K562 (cell line): Measurements from ENCODE around the gene CFAP69. TPM values are rescaled to one million over a fixed set of nuclear protein-coding genes. Genes with fewer than 3 reads are reported as not detected.

Experiments
- CBX3 ChIP-seq, 2 experiments: IDR thresholded peaks; 1 replicate in 1 of 2; 2 replicates in 1 of 2; pipeline ENCODE4 v1.6.1; 2012; ENCODE audit warnings: inconsistent platforms in 2 of 2, low read length in 2 of 2, borderline replicate concordance in 1 of 2, control low read depth in 1 of 2
- DNMT1 ChIP-seq: fragments of 450-650 bp; IDR thresholded peaks from 2 replicates; pipeline ENCODE4 v1.6.1; 2016; ENCODE audit warnings: antibody characterized with exemption, mild to moderate bottlenecking
- E2F4 ChIP-seq: sonication (generic); formaldehyde crosslinking; IDR thresholded peaks from 2 replicates; pipeline ENCODE4 v1.8.0; 2022; ENCODE audit warnings: mild to moderate bottlenecking, low read depth, missing genetic modification reagents
- ELF2 ChIP-seq: fragments of 250-450 bp; sonication (Bioruptor Pico); IDR thresholded peaks from 2 replicates; pipeline ENCODE4 v1.5.0; 2021; ENCODE audit warnings: mild to moderate bottlenecking
- HLTF ChIP-seq: fragments of 450-650 bp; IDR thresholded peaks from 2 replicates; pipeline ENCODE4 v1.6.1; 2016
- ILF3 ChIP-seq: fragments of 450-650 bp; IDR thresholded peaks from 2 replicates; pipeline ENCODE4 v1.6.1; 2018; ENCODE audit warnings: antibody characterized with exemption, mild to moderate bottlenecking, moderate library complexity, borderline replicate concordance
- LCOR ChIP-seq: sonication (generic); formaldehyde crosslinking; IDR thresholded peaks from 2 replicates; pipeline ENCODE4 v1.8.0; 2022; ENCODE audit warnings: mild to moderate bottlenecking, missing genetic modification reagents
- MAFG ChIP-seq: fragments of 450-650 bp; conservative IDR thresholded peaks from 2 replicates; pipeline ENCODE4 v1.6.1; 2016; ENCODE audit warnings: missing genetic modification characterization, missing compliant biosample characterization
- NCOA1 ChIP-seq: fragments of 450-650 bp; IDR thresholded peaks from 2 replicates; pipeline ENCODE4 v1.6.1; 2016; ENCODE audit warnings: low read depth
- NKRF ChIP-seq: fragments of 450-650 bp; IDR thresholded peaks from 2 replicates; pipeline ENCODE4 v1.6.1; 2016; ENCODE audit warnings: borderline replicate concordance
- PHB2 ChIP-seq: fragments of 450-650 bp; IDR thresholded peaks from 2 replicates; pipeline ENCODE4 v1.6.1; 2017; ENCODE audit warnings: low read depth
- TGIF2 ChIP-seq: sonication (generic); formaldehyde crosslinking; IDR thresholded peaks from 2 replicates; pipeline ENCODE4 v1.8.1; 2022; ENCODE audit warnings: mild to moderate bottlenecking, missing genetic modification reagents, moderate library complexity
- TSC22D4 ChIP-seq: fragments of 450-650 bp; IDR thresholded peaks from 2 replicates; pipeline ENCODE4 v1.6.1; 2016; ENCODE audit warnings: missing genetic modification characterization, missing biosample characterization, control low read depth
- ZBTB5 ChIP-seq: fragments of 450-650 bp; IDR thresholded peaks from 2 replicates; pipeline ENCODE4 v1.6.1; 2017; ENCODE audit warnings: antibody characterized with exemption
- ZC3H4 ChIP-seq: sonication (generic); formaldehyde crosslinking; IDR thresholded peaks from 2 replicates; pipeline ENCODE4 v1.9.0; 2021; ENCODE audit warnings: missing genetic modification reagents, borderline replicate concordance
- ZKSCAN1 ChIP-seq: fragments of 150-350 bp; IDR thresholded peaks from 2 replicates; pipeline ENCODE4 v1.6.1; 2016; ENCODE audit warnings: low read depth, low read length
- ZNF398 ChIP-seq: fragments of 250-450 bp; sonication (Bioruptor Pico); IDR thresholded peaks from 2 replicates; pipeline ENCODE4 v1.8.0; 2021; ENCODE audit warnings: moderate library complexity, mild to moderate bottlenecking, inconsistent platforms
- ZNF57 ChIP-seq: fragments of 450-650 bp; formaldehyde crosslinking; IDR thresholded peaks from 2 replicates; pipeline ENCODE4 v1.4.0; 2020; ENCODE audit warnings: mild to moderate bottlenecking, moderate library complexity
- ZNF707 ChIP-seq: fragments of 250-450 bp; sonication (Bioruptor Pico); conservative IDR thresholded peaks from 2 replicates; pipeline ENCODE4 v1.8.0; 2022; ENCODE audit warnings: inconsistent platforms, mild to moderate bottlenecking, moderate library complexity
- polyA plus RNA-seq, 8 experiments: library from polyadenylated mRNA; depleted of rRNA in 4 of 8; stranded (reverse) in 5 of 8; unstranded in 3 of 8; fragments of >200 nt; fragmentation: Nextera tagmentation in 2 of 8; fragmentation: Illumina TruSeq in 1 of 8; extraction: Ambion mirVana in 2 of 8; extraction: Trizol in 1 of 8; gene quantifications; 2 replicates each; pipeline versions ENCODE4 v1.2.1 to v1.2.3, GENCODE V29; 2011 to 2014; ENCODE audit warnings: inconsistent platforms in 1 of 8, missing spikeins in 1 of 8
- total RNA-seq, 7 experiments: library from RNA; depleted of rRNA in 6 of 7; stranded (reverse); fragments of >200 nt in 6 of 7; fragmentation: Illumina TruSeq in 2 of 7; extraction: Trizol in 2 of 7; gene quantifications; 2 replicates each; pipeline versions ENCODE4 v1.2.1 to v1.2.3, GENCODE V29; 2011 to 2021; ENCODE audit warnings: low replicate concordance in 1 of 7
- TF ChIP-seq, protein P1 (sequence below): fragments of 450-650 bp; formaldehyde crosslinking; IDR thresholded peaks from 2 replicates; pipeline ENCODE4 v1.4.0; 2022; ENCODE audit warnings: missing genetic modification characterization

Gene CFAP69
- total and polyA plus RNA-seq, 9 of the 15 experiments (the other 6 are each of a cell fraction or from before 2014, with no cell fraction given): 0.24 to 5.1 (median 1.7) TPM

GRCh38 chr7:90244909-90245851, at the start of gene CFAP69 (continued):
- no peak for TF ChIP-seq E2F4 (CRISPR knock-in tag)
- TF ChIP-seq ZBTB5: no peak
- no peak for TF ChIP-seq ZNF707 (CRISPR knock-in tag)
- TF ChIP-seq TGIF2 (CRISPR knock-in tag): no peak
- TF ChIP-seq TSC22D4: no peak
- TF ChIP-seq MAFG (tag): no peak
- TF ChIP-seq ZKSCAN1: no peak; the same call in 1 of the 2 replicates
- TF ChIP-seq ZNF57 (CRISPR knock-in tag): no peak
- no peak for TF ChIP-seq HLTF
- no peak for TF ChIP-seq PHB2
- no peak for TF ChIP-seq ZNF398 (CRISPR knock-in tag)
- TF ChIP-seq, protein P1, sequence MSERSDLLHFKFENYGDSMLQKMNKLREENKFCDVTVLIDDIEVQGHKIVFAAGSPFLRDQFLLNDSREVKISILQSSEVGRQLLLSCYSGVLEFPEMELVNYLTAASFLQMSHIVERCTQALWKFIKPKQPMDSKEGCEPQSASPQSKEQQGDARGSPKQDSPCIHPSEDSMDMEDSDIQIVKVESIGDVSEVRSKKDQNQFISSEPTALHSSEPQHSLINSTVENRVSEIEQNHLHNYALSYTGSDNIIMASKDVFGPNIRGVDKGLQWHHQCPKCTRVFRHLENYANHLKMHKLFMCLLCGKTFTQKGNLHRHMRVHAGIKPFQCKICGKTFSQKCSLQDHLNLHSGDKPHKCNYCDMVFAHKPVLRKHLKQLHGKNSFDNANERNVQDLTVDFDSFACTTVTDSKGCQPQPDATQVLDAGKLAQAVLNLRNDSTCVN (CRISPR knock-in tag): 0 out of 2 replicates have a peak, but pooled peaks have one; percentile 40
- TF ChIP-seq DNMT1: no peak
- TF ChIP-seq ZC3H4 (CRISPR knock-in tag): no peak
- peak; percentile 98 for TF ChIP-seq LCOR (CRISPR knock-in tag)
- no peak for TF ChIP-seq ELF2 (CRISPR knock-in tag)
- TF ChIP-seq NKRF: peak; percentile 78; the same call in 1 of the 2 replicates
- no peak for TF ChIP-seq NCOA1
- peak in 1 of 2 experiments; percentile 92; a peak in 1 of 3 replicates for TF ChIP-seq CBX3 (IDR thresholded peaks at IDR 0.05; ENCODE audit: borderline replicate concordance in 1 of 2, low read length in 2 of 2)
- no peak for TF ChIP-seq ILF3
